GM12892 (cell line): ENCODE data around the gene IL1RN.

Experiments
- POLR2A ChIP-seq: IDR thresholded peaks from 2 replicates; pipeline ENCODE4 v1.6.1; 2011; ENCODE audit warnings: low read depth, low read length, control low read depth
- POLR2AphosphoS5 ChIP-seq: IDR thresholded peaks from 2 replicates; pipeline ENCODE4 v1.6.1; 2011; ENCODE audit warnings: low read depth, low read length, control low read depth

DNA sequence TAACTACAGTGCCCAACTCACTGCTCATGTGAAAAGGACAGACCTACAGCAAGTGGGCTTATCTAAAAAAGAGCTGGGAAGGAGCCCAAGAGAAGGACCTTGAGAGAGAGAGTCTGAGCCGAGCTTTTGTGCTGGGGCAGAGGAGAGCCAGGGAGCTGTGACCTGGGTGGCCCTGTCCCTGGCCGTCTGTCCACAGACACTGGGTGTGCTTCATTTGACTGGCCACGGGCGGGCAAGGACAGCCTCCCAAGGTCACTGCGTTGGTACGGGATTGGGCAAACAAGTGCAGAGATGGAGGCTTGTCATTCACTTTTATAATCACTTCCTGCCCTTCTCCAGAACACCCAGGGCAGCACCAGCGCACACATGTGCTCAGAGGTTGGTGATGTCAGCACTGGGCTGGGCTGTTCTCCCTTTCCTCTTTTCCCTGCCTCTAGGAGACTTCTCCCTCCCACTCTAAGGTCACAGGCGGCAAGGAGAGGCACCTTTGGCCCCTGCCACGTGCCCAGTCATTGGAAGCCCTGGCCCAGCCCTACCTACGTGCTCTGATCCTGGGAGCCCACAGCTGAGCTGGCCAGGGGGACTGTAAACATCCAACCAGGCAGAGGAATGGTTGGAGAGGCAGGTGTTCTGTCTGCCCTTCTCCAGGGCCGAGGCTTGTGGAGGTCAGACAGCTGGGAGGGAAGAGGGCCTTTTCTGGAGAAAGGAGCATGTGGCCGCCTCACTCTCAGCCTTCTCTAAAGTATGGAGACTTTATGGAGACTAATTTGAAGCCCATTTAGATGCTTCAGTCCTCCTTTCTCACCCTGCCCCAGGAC, 39.9 kb downstream of the IL1RN start:
- no peak for TF ChIP-seq POLR2A
- no peak for TF ChIP-seq POLR2AphosphoS5
